Skeletal muscle cell (primary cell): Measurements from ENCODE around the gene FGF8.
"Not testable (repeated sequence)": the region's sequence is repeated elsewhere in the genome, so short reads cannot be mapped to it uniquely, and the experiment has no call there.

Source experiments
- DNase-seq: peaks from one replicate; pipeline ENCODE4 v3.0.0-alpha.2; 2010; ENCODE audit warnings: low read depth
- H3K4me3 ChIP-seq: 2 replicates; pipeline ENCODE4 v1.5.1; 2011; ENCODE audit warnings: low read depth, mild to moderate bottlenecking, control low read depth, low read length, moderate library complexity

FGF8 gene

GRCh38 chr10:101775273-101776160 is at the start of gene FGF8:
Gene FGF8 (minus strand): TSS chr10:101776114. CDS start chr10:101775900, 214 bp downstream.
- H3K4me3 ChIP-seq: peak within 1 kb of the TSS; percentile 7
- DNase-seq: no peak

- no peak overlapping the region for H3K4me3 ChIP-seq
- no peak for DNase-seq
Observed at GRCh38 chr10:101824736-101825135, 48.8 kb upstream of the FGF8 start.

GRCh38 chr10:101818872-101819633 is 43.1 kb upstream of the FGF8 start:
- no peak for DNase-seq
- peak overlapping the region; percentile 86 for H3K4me3 ChIP-seq

- peak within 1 kb of the TSS; percentile 86 for H3K4me3 ChIP-seq
- peak; percentile 100 for DNase-seq
Observed at GRCh38 chr10:101818119-101818871, 42.4 kb upstream of the FGF8 start, which contains the start of gene OGA. Gene OGA (minus strand): TSS chr10:101818444. CDS start chr10:101818022, 422 bp downstream.

GRCh38 chr10:101817337-101818118 is 41.6 kb upstream of the FGF8 start:
- H3K4me3 ChIP-seq: peak overlapping the region; percentile 86
- peak; percentile 88 for DNase-seq

- H3K4me3 ChIP-seq: peak overlapping the region; percentile 86
- no peak for DNase-seq
Observed at GRCh38 chr10:101816913-101817336, 41.0 kb upstream of the FGF8 start.

GRCh38 chr10:101816376-101816775 is 40.5 kb upstream of the FGF8 start:
- peak overlapping the region; percentile 86 for H3K4me3 ChIP-seq
- no peak for DNase-seq

- peak overlapping the region; percentile 86 for H3K4me3 ChIP-seq
- no peak for DNase-seq
Observed at GRCh38 chr10:101814466-101815071, 38.7 kb upstream of the FGF8 start.

GRCh38 chr10:101812606-101813005 is 36.7 kb upstream of the FGF8 start:
- H3K4me3 ChIP-seq: no peak overlapping the region
- no peak for DNase-seq

GRCh38 chr10:101807158-101807557 is 31.2 kb upstream of the FGF8 start:
- DNase-seq: no peak
- H3K4me3 ChIP-seq: no peak overlapping the region

- no peak overlapping the region for H3K4me3 ChIP-seq
- no peak for DNase-seq
Observed at GRCh38 chr10:101803511-101803910, 27.6 kb upstream of the FGF8 start.

- DNase-seq: no peak
- no peak overlapping the region for H3K4me3 ChIP-seq
Observed at GRCh38 chr10:101797403-101798059, 21.6 kb upstream of the FGF8 start.

GRCh38 chr10:101793526-101793925 is 17.6 kb upstream of the FGF8 start:
- no peak for DNase-seq
- H3K4me3 ChIP-seq: no peak overlapping the region

GRCh38 chr10:101789686-101790085 is 13.8 kb upstream of the FGF8 start:
- H3K4me3 ChIP-seq: no peak overlapping the region
- no peak for DNase-seq

- not testable (repeated sequence) for H3K4me3 ChIP-seq, DNase-seq
Observed at GRCh38 chr10:101789231-101789630, 13.3 kb upstream of the FGF8 start.

- no peak overlapping the region for H3K4me3 ChIP-seq
- no peak for DNase-seq
Observed at GRCh38 chr10:101785801-101786200, 9.9 kb upstream of the FGF8 start.

GRCh38 chr10:101784558-101784957 is 8.6 kb upstream of the FGF8 start:
- no peak for DNase-seq
- no peak overlapping the region for H3K4me3 ChIP-seq

- DNase-seq: no peak
Observed at GRCh38 chr10:101783736-101784118, 7.8 kb upstream of the FGF8 start.

More at GRCh38 chr10:101783736-101784118, 7.8 kb upstream of the FGF8 start:
- peak overlapping the region; percentile 85 for H3K4me3 ChIP-seq
